IMR-90 (cell line): ENCODE results near the gene AKT3.

ENCODE experiments used
- BHLHE40 ChIP-seq: fragments of 150-350 bp; IDR thresholded peaks from 2 replicates; pipeline ENCODE4 v1.6.1; 2016; ENCODE audit warnings: mild to moderate bottlenecking, low read depth, low read length
- CEBPB ChIP-seq: IDR thresholded peaks from 2 replicates; pipeline ENCODE4 v1.6.1; 2012; ENCODE audit warnings: low read depth, low read length, improper control_type of control experiment
- CTCF ChIP-seq: conservative IDR thresholded peaks from 2 replicates; pipeline ENCODE4 v1.5.1; 2012; ENCODE audit warnings: mild to moderate bottlenecking, low read depth, low read length, improper control_type of control experiment
- FOS ChIP-seq: fragments of 150-350 bp; IDR thresholded peaks from 2 replicates; pipeline ENCODE4 v1.6.1; 2016; ENCODE audit warnings: low read depth, low read length
- MAFK ChIP-seq: IDR thresholded peaks from 2 replicates; pipeline ENCODE4 v1.6.1; 2012; ENCODE audit warnings: low read depth, low read length, improper control_type of control experiment
- MXI1 ChIP-seq: IDR thresholded peaks from 2 replicates; pipeline ENCODE4 v1.6.1; 2012; ENCODE audit warnings: low read depth, mild to moderate bottlenecking, low read length, moderate library complexity, borderline replicate concordance
- NFE2L2 ChIP-seq: fragments of 150-350 bp; IDR thresholded peaks from 2 replicates; pipeline ENCODE4 v1.6.1; 2016; ENCODE audit warnings: low read depth, mild to moderate bottlenecking, low read length
- POLR2A ChIP-seq: IDR thresholded peaks from 2 replicates; pipeline ENCODE4 v1.6.1; 2012; ENCODE audit warnings: mild to moderate bottlenecking, low read depth, low read length
- RAD21 ChIP-seq: IDR thresholded peaks from 2 replicates; pipeline ENCODE4 v1.6.1; 2012; ENCODE audit warnings: low read length, improper control_type of control experiment
- SMC3 ChIP-seq: fragments of 150-350 bp; IDR thresholded peaks from 2 replicates; pipeline ENCODE4 v1.6.1; 2016; ENCODE audit warnings: low read depth, mild to moderate bottlenecking, antibody characterized with exemption, low read length, moderate library complexity
- USF2 ChIP-seq: fragments of 150-350 bp; IDR thresholded peaks from 2 replicates; pipeline ENCODE4 v1.6.1; 2017; ENCODE audit warnings: mild to moderate bottlenecking, antibody characterized with exemption, low read length, low read depth

GRCh38 chr1:243526180-243526579, 323.9 kb downstream of the AKT3 start:
- TF ChIP-seq NFE2L2 (no peak), CTCF (no peak), MAFK (no peak), POLR2A (no peak), RAD21 (no peak), BHLHE40 (no peak), SMC3 (no peak), FOS (no peak), USF2 (no peak), MXI1 (no peak), CEBPB (no peak)
